Activated CD4-positive, alpha-beta T cell treated with anti-CD3 and anti-CD28 coated beads, Interleukin-10, Interleukin-2, amounts not matched to agents 100 ng/mL and 50 ng/mL, durations not matched to agents 16 hours and 8 hours (primary cell): ENCODE data around the gene MTSS2.
"Not testable (repeated sequence)": the region's sequence is repeated elsewhere in the genome, so short reads cannot be mapped to it uniquely, and the experiment has no call there.

Experiments used
- DNase-seq: peaks from one replicate; pipeline ENCODE4 v3.0.0-alpha.2; 2020

The MTSS2 gene

GRCh38 chr16:70651524-70651923 is 34.3 kb downstream of the MTSS2 start:
- DNase-seq = no peak

DNA sequence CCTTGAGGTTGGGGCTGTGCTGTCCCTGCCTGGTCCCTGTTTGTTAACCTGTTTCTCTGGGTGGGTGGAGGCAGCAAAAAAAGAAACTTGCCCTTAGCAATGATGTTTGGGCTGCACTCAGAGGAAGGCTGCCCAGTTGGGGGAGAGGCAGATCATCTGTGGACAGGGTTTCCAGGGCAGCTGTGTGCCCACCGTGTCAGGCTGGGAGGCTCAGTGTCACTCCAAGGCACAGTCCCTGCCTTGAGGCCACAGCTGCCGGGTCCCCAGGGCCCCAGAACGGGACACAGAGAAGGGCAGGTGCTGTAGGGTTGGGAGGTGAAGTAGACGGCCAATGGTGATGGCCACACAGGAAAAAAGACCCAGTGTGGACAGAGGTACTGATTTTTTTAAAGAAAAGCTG is 35.6 kb downstream of the MTSS2 start:
- DNase-seq = no peak

DNA sequence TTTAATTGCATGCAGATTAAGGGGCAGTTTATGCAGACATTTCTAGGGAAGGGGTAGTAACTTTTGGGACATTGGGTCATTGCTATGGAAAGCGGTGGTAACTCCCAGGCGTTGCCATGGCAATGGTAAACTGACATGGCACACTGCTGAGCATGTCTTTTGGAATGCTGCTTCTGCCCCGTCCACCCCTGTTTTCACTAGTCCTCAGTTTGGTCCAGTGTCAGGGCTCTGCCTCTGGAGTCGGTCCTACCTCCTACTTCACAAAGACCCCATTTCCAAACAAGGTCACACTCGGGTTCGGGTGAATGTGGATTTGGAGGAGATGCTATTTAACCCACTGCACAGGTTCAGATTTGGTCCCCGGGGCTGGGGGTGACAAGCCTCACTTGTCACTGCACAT is 36.6 kb downstream of the MTSS2 start:
- no peak for DNase-seq

DNA sequence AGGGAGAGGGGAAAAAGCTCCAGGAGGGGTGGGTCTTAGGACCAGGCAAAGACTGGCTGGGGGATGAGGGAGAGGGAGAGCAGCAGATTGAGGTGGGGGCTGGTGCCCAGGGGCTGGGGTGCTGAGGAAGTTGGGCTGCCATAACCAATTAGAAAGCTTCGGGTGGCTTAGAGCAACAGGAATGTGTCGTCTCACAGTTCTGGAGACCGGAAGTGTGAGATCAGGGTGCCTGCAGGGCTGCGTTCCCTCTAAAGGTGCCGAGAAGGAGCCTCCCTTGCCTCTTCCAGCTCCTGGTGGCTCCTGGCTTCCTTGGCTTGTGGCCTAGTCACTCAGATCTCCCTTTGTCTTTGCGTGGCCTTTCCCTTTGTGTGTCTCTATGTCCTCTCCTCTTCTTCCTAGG is 37.2 kb downstream of the MTSS2 start:
- no peak for DNase-seq

GRCh38 chr16:70647441-70648359 is 38.2 kb downstream of the MTSS2 start:
- DNase-seq = no peak

DNA sequence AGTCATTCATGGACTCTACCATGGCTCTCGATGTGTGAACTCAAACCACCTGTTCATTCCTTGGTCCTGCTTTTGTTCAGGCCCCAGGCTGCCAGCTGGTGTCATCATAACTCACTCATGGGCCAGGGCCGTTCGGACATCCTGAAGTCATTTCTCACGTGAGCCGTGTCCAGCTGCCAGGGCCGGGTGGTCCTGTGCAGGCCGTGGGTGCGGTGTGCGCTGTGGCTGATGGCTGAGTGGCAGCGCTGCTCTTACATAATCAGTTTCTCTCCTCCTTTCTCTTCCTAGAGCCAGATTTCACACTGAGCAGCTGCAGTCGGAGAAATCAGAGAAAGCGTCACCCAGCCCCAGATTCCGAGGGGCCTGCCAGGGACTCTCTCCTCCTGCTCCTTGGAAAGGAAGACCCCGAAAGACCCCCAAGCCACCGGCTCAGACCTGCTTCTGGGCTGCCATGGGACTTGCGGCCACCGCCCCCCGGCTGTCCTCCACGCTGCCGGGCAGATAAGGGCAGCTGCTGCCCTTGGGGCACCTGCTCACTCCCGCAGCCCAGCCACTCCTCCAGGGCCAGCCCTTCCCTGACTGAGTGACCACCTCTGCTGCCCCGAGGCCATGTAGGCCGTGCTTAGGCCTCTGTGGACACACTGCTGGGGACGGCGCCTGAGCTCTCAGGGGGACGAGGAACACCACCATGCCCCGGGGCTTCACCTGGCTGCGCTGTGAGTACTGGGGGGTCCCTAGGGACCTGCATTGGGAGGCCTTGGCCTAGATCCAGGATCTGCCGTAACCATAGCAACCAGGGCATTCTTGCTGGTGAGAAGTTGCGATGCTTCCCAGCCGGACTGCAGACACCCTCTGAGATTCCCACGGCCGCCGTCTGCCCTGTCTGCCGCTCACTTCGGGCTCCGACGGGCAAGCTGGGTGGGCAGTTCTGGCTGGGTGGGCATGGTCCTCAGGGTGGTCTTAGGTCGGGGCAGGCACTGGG is 39.3 kb downstream of the MTSS2 start, which contains the start of gene IL34:
Gene IL34 (plus strand): TSS at position 300 of the 982 bp plus-strand sequence. CDS start 389 bp downstream, at position 689.
- DNase-seq = no peak

DNA sequence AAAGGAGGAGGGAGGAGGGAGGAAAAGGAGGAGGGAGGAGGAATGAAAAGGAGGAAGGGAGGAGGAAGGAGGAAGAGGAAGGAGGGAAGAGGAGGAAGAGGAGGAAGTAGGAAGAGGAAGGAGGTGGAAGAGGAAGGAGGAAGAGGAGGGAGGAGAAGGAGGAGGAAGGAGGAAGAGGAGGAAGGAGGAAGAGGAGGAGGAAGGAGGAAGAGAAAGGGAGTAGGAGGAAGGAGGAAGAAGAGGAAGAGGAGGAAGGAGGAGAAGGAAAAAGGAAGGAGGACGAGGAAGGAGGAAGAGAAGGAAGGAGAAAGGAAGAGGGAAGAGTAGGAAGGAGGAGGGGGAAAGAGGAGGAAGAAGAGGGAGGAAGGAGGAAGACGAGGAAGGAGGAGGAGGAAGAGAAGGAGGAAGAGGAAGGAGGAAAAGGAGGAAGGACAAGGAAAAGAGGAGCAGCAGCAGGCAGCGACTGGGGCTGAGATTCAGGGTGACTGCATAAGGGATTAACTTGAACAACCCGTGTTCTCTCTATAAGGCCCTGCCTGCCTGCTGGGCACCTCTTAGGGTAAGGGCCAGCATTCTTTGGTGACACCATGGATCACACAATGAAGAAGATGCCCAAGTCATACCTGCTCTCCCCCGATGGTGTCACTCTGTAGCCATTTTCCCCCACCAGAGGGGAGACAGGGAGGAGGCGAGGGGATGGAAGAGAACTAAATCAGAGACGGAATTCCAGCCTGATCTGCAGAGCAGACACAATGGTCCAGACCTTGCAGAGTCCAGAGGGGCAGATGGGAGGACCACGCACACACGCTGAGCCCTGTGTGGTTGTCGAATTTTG is 40.9 kb downstream of the MTSS2 start:
- no peak for DNase-seq

- not testable (repeated sequence) for DNase-seq
Observed at GRCh38 chr16:70643264-70643663, 42.6 kb downstream of the MTSS2 start.

DNA sequence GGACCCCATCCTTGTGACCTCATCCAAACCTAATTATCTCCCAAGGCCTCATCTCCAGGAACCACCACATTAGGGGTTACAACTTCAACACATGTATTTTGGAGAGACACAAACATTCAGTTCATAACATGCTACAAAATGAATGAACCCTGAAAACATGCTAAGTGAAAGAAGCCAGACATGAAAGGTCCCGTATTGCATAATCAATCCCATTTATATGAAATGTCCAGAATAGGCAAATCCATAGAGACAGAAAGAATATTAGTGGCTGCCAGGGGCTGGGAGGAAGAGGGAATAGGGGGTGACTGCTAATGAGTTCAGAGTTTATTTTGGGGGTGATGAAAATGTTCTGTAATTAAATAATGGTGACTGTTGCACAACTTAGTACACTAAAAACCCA is 43.2 kb downstream of the MTSS2 start:
- DNase-seq = no peak

GRCh38 chr16:70638814-70639792 is 46.8 kb downstream of the MTSS2 start:
- no peak for DNase-seq
